HG03575 (cell line): ENCODE data around the gene ZKSCAN5.

ENCODE experiments used
- ATAC-seq: cut with Tn5 transposase; IDR thresholded peaks from one replicate; pipeline ENCODE4 v1.9.1; 2021; ENCODE audit not compliant: unreplicated experiment, insufficient number of reproducible peaks, low FRiP score; ENCODE audit errors: extremely low read depth

The ZKSCAN5 gene

DNA sequence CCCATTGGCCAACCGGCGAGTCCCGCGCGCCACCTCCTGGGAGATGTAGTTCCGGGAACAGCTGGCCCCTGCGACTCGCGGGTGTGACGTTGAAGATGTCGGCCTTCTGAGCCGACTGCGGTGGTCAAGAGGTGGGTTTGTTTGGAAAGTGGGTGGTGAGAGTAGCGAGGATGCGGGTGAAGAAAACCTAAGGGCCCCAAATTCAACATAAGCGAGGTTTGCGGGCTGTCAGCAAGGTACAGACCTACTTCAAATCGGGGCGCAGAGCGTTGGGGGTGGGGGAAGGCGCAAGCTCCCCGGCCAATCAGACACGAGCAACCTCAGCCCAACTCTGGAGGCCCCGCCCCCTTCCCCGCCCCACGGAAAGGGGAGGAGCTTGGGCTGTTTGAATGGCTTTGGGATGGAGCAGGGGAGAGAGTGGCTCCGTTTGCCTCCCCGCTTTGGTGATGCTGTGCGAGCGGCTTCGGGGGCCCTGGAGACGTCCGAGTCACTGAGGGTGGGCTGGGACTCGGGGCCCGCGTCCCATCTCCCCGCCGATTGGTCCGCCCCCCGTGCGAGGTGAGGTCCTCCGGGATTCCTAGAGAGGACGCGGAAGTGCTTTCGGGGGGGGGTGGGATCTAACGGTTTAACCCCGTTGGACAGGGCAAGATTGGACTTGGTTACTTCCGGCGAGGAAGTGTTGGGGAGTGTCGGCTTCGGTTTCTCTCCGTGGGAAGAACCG lies at the start of gene ZKSCAN5:
ZKSCAN5 (plus strand) TSS at position 60 of the 721 bp plus-strand sequence. CDS start 1,383 bp downstream, outside the sequence.
- ATAC-seq = peak; percentile 38

DNA sequence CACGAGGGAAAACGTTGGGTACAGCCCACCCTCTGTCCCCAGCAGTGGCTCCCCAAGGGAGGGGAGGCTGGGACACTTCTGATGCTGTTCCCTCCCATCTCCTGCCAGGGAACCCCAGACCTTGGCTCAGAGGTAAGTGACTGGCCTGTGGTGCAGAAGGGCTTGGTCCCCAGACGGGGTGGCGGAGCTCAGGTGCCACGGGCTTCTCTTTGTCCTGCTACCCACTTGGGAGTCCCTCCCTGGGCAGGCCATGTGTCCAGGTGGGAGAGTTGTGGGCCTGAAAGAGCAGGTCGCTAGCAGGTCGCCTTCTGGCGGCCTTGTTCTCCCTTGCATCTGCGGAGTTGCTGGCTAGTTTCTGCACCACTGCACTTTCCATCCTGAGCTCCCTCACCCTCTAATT lies 48.6 kb upstream of the ZKSCAN5 start:
- no peak for ATAC-seq

DNA sequence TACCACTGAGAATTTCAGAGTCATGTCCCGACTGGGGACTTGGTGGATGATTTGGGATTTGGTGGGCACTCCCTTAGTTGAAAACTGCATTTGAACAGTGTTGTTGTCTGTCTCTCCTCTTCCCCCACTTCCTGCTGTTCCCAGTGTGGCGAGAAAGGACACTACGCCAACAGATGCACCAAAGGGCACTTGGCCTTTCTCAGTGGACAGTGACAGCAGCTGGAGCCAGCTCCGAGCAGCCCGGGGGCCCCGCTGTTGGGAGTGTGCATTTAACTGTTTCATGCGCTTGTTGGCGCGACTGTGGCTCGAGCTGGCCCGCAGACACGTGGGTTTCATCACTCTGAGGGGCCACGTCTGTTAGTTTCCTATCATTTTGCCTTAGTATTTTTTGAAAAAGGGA lies 48.2 kb upstream of the ZKSCAN5 start:
- ATAC-seq = no peak

DNA sequence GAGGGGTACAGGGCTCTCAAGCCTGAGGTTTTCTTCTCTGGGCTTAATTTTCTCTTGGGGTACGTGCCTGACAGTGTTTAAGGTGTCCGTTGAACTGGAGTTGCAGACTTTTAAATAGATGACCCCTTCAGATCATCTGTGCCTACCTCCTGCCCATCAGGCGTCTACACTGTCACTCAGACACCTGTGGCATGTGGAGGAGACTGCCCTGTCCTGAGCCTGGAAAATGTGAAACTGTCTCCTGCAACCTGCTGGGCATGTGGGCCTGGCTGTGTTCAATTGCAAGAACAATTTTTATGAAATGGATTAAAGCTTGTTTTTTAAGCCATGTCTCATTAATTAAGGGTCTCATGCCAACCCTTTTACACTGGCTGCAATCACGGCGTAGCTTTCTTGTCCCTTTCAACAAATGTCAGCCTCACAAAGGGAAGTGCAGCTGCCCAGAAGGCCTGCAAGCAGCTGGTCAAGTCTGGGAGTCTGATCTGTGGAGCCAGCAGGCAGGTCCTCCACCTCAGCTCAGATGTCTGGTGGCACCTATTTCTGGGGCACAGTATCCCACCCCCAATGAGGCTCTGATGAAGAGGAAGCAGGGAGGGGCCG lies 47.3 kb upstream of the ZKSCAN5 start:
- ATAC-seq = no peak

DNA sequence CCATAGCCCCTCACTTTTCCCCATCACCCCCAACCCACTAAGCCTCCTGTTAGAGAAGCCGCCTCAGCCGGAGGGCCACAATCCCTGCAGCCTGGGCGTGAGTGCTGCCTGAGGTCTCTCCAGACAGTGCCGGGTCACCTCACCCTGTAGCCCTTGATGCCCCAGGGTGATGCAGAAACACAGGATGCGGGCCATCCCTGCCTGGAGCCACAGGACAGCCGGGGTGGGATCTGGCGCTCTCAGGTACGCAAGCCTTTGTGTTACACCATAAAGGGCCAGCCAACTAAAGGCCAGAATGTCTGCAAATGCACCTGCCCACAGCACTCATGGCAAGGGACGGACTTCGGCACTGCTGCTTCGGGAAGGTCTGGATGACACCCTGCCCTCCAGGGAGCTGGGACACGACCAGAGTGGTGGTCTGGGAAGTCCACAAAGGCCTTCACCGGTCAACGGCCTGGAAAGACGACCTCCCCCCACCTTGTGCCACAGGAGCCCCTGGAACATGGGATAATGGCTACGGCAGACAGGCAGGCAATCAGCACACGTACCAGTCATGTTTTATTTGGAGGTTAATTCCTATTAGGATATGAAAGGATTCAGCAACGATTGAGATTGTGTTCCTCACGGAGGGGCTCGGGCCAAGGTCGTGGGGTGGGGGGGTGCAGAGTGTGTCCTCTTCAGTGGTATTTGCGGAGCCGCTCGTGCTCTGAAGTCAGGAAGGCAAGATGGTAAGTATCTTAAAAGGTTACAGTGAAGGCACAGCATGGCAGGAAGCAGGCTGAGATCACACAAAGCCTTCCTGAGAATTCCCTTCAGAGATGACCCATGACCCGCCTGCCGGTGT lies 46.6 kb upstream of the ZKSCAN5 start:
- ATAC-seq = no peak

DNA sequence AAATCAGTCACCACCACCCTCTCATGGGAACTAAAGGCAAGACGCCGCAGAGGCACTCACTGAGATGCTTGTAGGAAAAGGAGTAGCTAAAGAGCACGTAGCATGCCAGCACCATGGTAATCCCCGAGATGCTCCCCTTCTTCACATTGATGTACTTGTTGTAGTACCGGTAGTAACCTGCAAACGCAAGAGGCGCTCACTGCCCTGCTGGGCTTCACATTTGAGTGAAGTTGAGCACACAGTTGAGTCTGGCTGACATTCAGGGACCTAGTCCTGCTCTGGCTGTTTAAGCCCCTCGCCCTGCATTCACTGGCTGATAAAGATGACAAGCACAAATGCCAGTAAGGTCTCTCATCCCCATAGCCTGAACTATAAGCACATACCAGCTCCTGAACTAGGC lies 45.4 kb upstream of the ZKSCAN5 start:
- no peak for ATAC-seq

DNA sequence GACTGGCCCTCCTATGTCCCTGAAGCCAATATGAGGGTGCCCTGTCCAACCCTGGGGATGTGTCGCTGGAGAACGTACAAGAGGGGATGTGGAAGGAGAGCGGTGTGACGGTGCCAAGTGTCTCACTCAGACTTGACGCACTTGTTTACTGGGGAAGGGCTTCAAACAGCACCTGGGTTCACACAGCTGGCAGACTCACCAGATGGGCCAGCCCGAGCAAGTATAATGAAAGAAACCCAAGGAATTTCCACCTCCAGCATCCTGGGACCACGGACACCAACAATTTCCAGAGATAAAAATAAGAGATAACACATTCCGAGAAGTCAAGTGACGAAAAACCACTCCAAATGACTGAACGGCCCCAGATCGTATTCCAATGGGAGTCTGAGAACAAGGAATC lies 43.8 kb upstream of the ZKSCAN5 start:
- ATAC-seq = no peak

DNA sequence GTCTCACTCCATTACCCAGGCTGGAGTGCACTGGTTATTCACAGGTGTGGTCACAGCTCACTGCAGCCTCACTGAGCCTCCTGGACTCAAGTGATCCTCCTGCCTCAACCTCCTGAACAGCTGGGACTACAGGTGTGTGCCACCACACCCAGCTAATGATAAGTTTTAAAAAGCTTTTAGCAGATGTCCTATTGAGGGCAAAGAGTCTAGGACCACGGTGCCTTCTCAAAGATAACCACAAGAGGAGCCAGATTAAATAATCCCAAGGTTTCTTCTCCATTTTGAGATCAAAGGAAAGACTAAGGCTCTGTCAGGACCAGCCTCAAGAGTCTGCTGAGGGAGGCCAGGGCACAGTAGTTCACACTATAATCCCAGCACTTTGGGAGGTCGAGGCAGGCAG lies 43.2 kb upstream of the ZKSCAN5 start:
- no peak for ATAC-seq

DNA sequence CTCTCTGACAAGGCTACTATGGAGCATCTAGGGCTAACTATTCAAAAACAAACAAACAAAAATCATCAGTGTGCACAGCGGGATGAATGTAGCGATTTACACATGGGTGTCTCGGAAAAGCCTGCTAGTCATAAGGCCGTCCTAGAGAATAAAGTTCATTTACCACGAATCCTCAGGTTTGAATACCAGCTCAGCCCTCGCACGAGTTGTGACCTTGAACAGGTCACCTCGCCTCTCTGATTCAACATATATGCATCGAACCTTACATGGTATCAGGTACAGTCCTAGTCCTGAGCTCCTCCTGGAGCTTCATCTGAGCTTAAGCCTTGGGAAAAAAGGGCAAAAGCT lies 39.1 kb upstream of the ZKSCAN5 start:
- no peak for ATAC-seq

DNA sequence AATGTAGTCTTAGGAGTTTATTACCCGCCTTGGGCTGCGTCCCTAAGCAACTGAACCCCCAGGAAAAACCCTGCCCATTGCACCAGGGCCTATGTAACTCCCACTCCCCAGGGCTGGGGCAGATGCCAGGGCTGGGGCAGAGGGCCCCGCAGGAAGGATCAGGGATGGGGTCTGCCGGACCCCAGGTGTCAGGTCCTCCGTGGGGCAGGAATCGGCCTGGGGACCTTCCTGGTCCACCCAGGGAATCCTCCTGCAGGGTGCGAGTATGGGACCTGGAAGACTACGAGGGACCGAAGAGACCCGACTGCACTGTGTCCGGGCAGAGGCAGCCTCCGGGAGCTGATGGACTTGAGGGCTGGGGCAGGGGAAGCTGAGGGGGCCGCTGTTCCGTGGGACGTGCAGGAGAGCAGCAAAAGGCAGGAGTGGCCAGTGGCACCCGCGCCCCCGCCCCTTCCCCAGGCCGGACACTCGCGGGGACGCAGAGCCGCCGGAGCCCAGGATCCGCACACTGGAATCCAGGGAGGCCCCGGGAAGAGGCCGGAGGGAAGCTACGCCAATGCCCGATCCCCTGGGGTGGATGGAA lies 36.0 kb upstream of the ZKSCAN5 start:
- ATAC-seq = no peak

DNA sequence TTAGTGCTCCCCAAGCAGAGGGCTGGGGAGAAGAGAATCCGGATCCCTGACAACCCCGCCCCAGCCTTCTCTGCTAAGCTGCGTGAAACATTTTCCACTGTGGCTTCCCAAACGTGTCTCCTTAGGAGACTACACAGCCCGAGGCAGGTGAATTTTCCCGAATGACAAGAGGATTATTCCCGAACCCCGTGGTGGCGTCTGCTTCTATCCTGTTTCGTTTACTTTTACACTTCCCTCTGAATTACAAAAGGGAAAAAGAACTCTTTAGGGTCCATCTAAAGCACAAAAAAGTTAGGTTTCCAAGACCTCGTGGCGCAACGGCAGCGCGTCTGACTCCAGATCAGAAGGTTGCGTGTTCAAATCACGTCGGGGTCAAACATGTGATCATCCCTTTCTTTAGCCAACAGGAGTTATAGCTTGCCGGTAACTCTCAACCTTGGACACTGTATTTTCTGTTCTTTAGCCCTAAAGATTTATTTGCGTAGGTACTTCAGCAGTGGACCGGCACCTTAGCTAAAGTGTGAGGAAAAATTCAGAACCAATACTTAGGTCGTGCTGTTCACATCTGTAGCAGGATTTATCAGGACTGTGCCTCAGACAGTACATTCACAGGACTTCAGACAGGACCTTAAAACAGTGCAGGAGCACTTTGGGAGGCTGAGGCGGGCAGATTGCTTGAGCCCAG lies 34.9 kb upstream of the ZKSCAN5 start:
- no peak for ATAC-seq

DNA sequence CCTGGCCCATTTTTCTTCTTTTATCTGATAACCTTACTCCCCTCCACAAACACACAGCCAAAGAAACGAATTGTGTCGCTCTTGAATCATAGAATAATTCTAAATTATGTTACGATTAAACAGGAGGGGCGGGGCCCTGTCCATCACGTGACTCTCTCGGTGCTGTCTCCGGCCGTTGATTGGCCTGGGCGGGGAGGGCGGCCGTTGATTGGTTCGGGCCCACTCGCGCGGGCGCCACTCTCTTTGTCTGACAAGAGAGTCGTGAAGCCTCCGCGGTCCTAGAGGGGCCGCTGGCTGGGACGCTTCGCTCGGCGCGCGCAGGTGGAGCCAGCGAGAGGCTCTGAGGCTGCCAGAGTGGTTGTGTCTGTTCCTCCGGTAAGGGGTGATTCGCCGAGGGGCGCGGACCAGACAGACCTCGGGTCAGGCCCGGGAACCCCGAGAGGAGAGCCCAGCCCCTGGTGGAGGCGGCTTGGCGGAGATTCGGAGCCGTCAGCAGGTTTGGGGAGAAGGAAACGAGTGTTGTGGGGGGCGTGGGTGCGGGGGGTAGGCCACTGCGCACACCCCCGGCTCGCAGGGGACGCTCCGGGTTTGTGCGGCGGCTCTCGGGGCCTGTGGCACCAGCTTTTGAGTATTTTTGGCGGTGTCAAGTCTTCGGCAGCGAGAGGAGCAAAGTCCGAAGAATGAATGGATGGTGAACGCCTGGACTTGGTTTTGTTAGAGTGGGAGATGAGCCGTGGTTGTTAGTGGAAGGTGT lies 31.7 kb upstream of the ZKSCAN5 start, which contains the start of gene ZNF789:
ZNF789 (plus strand) TSS at position 330 of the 754 bp plus-strand sequence. CDS start 3,567 bp downstream, outside the sequence.
- peak; percentile 28 for ATAC-seq

DNA sequence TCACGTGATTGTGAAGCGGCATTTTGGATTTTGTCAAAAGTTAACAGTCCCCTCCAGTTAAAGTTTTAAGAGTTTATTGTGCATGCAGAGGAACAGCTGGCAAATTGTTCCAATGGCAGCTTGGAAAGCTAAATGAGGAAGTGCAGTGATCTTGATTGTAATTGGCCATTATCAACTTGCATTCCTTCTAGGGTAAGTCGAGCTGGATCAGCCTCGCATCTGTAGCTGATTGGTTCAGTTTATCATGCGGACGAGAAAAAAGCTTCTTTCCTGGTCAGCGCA lies 31.2 kb upstream of the ZKSCAN5 start:
- ATAC-seq = no peak

DNA sequence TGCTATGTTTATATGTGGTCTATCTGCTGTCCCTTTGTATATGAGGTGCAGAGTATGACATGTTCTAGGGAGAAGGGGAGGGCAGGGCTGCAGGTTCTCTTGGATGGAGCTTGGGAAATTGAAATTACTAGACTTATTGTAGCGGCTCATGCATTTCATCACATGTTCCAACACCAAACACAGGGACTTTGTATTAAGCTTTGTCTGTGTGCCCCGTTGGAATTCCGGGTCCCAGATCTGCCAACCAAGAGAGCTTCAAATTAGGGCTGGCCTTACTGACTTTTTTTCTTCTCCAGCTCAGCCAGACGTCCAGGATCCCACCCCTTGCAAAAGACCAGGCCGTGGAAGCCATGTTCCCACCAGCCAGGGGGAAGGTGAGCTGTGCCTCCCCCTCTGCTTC lies 28.4 kb upstream of the ZKSCAN5 start:
- no peak for ATAC-seq

DNA sequence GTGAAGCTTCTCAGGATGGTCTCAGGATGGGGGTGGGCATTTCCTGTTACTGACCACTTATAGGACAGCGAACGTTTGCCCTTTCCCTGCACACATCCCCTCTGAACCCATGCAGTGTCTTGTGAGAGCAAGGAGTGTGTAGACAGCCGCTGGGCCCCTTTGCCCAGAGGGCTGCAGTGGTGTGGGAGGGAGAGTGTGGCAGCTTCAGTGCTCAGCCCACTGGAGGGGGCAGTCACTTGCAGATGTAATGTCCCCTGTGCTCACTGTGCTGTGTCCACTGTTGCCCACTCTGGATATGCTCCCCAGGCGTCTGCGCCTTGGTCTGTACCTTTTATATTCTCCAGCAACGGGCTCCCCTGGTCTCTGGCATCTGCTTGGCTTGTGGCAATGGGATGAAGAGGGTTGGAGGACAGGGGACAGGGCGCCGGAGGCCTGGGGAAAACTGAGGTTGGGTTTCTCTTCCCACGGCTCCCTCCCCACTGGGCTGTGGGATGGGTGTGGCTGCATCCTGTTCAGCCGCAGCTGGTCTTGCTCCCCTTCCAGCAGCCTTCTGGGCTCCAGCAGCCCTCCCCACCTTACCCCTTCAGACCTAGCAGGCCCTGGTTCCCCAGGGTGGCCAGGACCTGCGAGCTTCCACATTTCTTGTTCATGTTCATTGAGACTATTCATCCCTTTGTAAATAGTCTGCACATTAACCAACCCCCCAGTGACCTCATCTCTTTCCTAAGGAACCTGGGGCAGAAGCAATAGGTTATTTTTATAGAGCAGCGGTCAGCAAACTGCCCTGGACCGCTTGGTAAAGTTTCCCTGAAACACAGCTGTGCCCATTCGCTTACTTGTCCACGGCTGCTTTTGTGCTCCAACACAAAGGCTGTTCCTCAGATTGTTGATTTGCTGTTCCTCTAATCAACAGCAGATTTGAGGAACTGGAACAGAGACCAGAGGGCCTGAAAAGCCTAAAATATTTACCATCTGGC lies 25.7 kb upstream of the ZKSCAN5 start:
- no peak for ATAC-seq

DNA sequence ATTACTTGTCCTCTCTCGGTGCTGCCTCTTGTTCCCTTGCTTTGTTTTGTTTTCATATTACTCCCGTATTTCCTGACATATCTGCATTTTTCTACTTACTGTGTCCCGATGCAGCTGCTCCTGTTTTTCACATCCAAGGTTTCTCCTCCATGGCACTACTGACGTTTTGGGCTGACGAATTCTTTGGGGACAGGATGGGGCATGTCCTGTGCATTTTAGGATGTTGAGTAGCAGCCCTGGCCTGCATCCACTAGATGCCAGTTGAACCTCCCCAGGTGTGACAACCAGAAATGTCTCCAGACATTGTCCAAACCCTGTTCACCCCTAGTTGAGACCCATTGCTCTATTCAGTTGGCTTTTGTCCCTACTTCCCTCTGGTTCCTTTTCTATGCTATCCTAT lies 19.4 kb upstream of the ZKSCAN5 start:
- ATAC-seq = no peak

DNA sequence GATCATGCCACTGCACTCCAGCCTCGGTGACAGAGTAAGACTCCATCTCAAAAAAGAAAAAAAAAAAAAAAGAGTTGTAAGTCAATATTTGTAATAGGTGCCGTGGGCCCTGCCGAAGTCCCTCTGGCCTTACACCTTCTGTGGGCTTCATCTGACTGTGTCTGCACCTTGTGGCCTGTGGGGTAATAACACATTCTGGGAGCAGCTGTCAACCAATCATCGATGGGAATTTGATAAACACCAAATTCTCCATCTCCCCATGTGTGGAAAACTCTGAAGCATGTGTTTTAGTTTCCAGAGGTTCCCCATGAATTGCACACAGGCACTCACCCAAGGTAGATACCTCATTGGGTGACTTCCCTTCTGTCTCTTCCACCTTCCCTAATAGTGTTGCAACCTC lies 15.2 kb upstream of the ZKSCAN5 start:
- ATAC-seq = no peak

DNA sequence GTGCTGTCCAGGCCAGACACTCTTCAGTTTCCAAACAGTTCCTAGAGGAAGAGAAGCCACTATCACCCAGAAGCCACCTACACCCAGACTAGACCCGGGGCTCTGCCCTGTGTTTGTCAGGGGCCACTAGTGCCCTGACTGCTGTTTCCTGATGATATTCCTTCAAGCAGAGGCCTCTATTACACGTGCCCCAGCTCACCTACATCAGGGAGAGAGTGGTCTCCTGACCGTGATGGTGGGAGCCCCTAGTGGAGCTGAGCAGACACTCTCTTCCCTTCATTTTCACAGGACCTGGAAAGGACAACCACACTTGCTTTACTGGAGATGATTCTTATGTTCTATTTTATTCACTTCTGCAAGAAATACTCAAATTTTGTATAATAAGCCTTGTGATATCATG lies 13.6 kb upstream of the ZKSCAN5 start:
- ATAC-seq = no peak
